T-cell (primary cell): Measurements from ENCODE around the gene NPAS3. TPM values are rescaled to one million over a fixed set of nuclear protein-coding genes. Genes with fewer than 3 reads are reported as not detected.

Source experiments
- ATAC-seq, 4 experiments: fragments of 200-7000 bp in 3 of 4; fragments of 150-1000 bp in 1 of 4; cut with Tn5 transposase; replicated peaks in 1 of 4; 1 replicate in 3 of 4; 2 replicates in 1 of 4; pipeline ENCODE4 v1.10.0; 2021; ENCODE audit warnings: moderate library complexity in 3 of 4, mild to moderate bottlenecking in 2 of 4, moderate number of reproducible peaks in 1 of 4
- CTCF ChIA-PET, 2 donors: fragments of 300-600 bp; sonication (Branson Sonifier 250); formaldehyde crosslinking; loops; one replicate each; lab custom pipeline; 2022; ENCODE audit warnings: antibody characterized with exemption in 2 of 2; lab: Charles Lee
- POLR2A ChIA-PET, 2 donors: fragments of 300-600 bp; sonication (Branson Sonifier 250); formaldehyde crosslinking; loops; one replicate each; lab custom pipeline; 2022; ENCODE audit warnings: antibody characterized with exemption in 2 of 2; lab: Charles Lee
- DNase-seq, 35 experiments: peaks; one replicate each; pipeline versions ENCODE4 v3.0.0 to v3.0.0-alpha.2; 2013 to 2023
- H3K27ac ChIP-seq: one replicate; pipeline ENCODE4 v1.5.1; 2013; ENCODE audit warnings: low read length
- H3K27me3 ChIP-seq, 2 experiments: replicated peaks in 1 of 2; 1 replicate in 1 of 2; 2 replicates in 1 of 2; pipeline versions ENCODE4 v1.6.1 to v1.7.0; 2013; ENCODE audit warnings: low read length in 1 of 2, mixed read lengths in 1 of 2; ENCODE audit not compliant: control insufficient read depth in 2 of 2, insufficient read depth in 2 of 2; ENCODE audit errors: extremely low read depth in 1 of 2
- H3K36me3 ChIP-seq, 2 donors: 1 replicate in 1 of 2; 2 replicates in 1 of 2; pipeline versions ENCODE4 v1.6.1 to v1.7.0; 2013; ENCODE audit warnings: low read length in 1 of 2; ENCODE audit not compliant: control insufficient read depth in 2 of 2, insufficient read depth in 1 of 2; ENCODE audit errors: extremely low read depth in 1 of 2
- H3K4me1 ChIP-seq, 2 experiments: 1 replicate in 1 of 2; 2 replicates in 1 of 2; pipeline versions ENCODE4 v1.6.1 to v1.7.0; 2013; ENCODE audit warnings: low read length in 2 of 2, mixed read lengths in 1 of 2; ENCODE audit not compliant: insufficient read depth in 2 of 2, control insufficient read depth in 1 of 2; ENCODE audit errors: extremely low read depth in 1 of 2
- H3K4me3 ChIP-seq, 2 donors: 1 replicate in 1 of 2; 2 replicates in 1 of 2; pipeline versions ENCODE4 v1.5.1 to v1.7.0; 2013; ENCODE audit warnings: mild to moderate bottlenecking in 2 of 2, low read length in 1 of 2, moderate library complexity in 1 of 2; ENCODE audit not compliant: control insufficient read depth in 1 of 2; ENCODE audit errors: extremely low read depth in 1 of 2
- H3K9me3 ChIP-seq: 2 replicates; pipeline ENCODE4 v1.7.0; 2013
- H3K27ac Mint-ChIP-seq, 2 donors: one replicate each; pipeline ENCODE4 v1.8.0; 2020 to 2021; ENCODE audit warnings: mild to moderate bottlenecking in 2 of 2, mixed read lengths in 2 of 2
- H3K27me3 Mint-ChIP-seq, 2 donors: one replicate each; pipeline ENCODE4 v1.8.0; 2021 to 2022; ENCODE audit warnings: mixed read lengths in 2 of 2
- H3K36me3 Mint-ChIP-seq: one replicate; pipeline ENCODE4 v1.8.0; 2021; ENCODE audit warnings: mixed read lengths
- H3K4me1 Mint-ChIP-seq, 3 donors: one replicate each; pipeline ENCODE4 v1.8.0; 2020 to 2022; ENCODE audit warnings: mixed read lengths in 3 of 3, mild to moderate bottlenecking in 1 of 3
- H3K4me3 Mint-ChIP-seq, 3 donors: one replicate each; pipeline ENCODE4 v1.8.0; 2020 to 2022; ENCODE audit warnings: mild to moderate bottlenecking in 3 of 3, mixed read lengths in 3 of 3, moderate library complexity in 3 of 3
- H3K9me3 Mint-ChIP-seq, 3 donors: one replicate each; pipeline ENCODE4 v1.8.0; 2020 to 2022; ENCODE audit warnings: mixed read lengths in 3 of 3
- WGBS: methylation state at CpG from one replicate; pipeline ENCODE4 v1.1.5; 2013; ENCODE audit warnings: missing lambda C conversion rate; ENCODE audit not compliant: insufficient coverage; 5-methylcytosine and 5-hydroxymethylcytosine counted together
- total RNA-seq, 35 experiments: library from RNA in 6 of 35; stranded (reverse) in 6 of 35; fragments of 120-200 nt in 1 of 35; gene quantifications; one replicate each; pipeline versions ENCODE4 v1.2.1 to v1.2.4 and lab custom pipeline; 2013 to 2026

NPAS3 gene
- total RNA-seq, 5 donors from 2014 or later (not counting 1 experiment from before 2014, with no cell fraction given), result 0.10 TPM; not detected in 4

- H3K27ac Mint-ChIP-seq, result no peak overlapping the region
- H3K4me3 Mint-ChIP-seq, result no peak overlapping the region
- Histone ChIP-seq H3K27me3 (no peaks in the 10 kb centered on the region), H3K4me3 (no peak overlapping the region), H3K9me3 (no peaks in the 10 kb centered on the region), H3K27ac (no peak overlapping the region), H3K4me1 (peaks cover 0 to 4% of the 10 kb centered on the region in 2 experiments), H3K36me3 (no peaks in the 10 kb centered on the region)
- ATAC-seq (no peak), DNase-seq (no peak)
- H3K36me3 Mint-ChIP-seq, result no peaks in the 10 kb centered on the region
- H3K9me3 Mint-ChIP-seq, result peaks cover 0 to 3% (median 0%) of the 10 kb centered on the region in 3 donors
- peaks cover 0 to 9% (median 3%) of the 10 kb centered on the region in 3 donors for H3K4me1 Mint-ChIP-seq
- WGBS, result no CpG with 5 or more reads among the region's 1 CpG
- ChIA-PET POLR2A (no interaction called here), CTCF (no interaction called here)
- H3K27me3 Mint-ChIP-seq, result peaks cover 0 to 2% of the 10 kb centered on the region in 2 donors
These were observed 791.5 kb downstream of the NPAS3 start for GRCh38 chr14:33730156-33730555.

DNA sequence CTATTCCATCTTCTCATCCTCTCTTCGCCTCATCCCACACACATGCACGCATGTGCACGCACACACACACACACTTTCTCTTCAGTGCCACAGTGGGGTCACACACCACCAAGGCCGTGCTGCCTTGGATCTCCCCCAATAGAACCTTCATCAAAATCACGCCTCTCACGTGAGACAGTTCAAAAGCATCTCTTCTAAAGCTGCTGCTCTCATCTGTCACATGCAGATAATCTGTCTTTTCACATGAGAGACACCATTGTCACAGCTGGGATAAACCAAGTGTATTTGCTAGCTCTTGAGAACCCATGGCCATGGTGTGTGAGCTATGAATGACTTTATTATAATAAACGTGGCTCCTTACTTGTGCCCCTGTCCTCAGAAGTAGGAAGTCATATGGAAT, 793.5 kb downstream of the NPAS3 start:
- Mint-ChIP-seq H3K27ac (no peak overlapping the region), H3K27me3 (peaks cover 0 to 2% of the 10 kb centered on the region in 2 donors), H3K4me1 (peaks cover 0 to 9% (median 3%) of the 10 kb centered on the region in 3 donors), H3K9me3 (no peaks in the 10 kb centered on the region), H3K36me3 (no peaks in the 10 kb centered on the region), H3K4me3 (no peak overlapping the region)
- Histone ChIP-seq H3K27ac (no peak overlapping the region), H3K4me1 (peaks cover 0 to 4% of the 10 kb centered on the region in 2 experiments), H3K36me3 (no peaks in the 10 kb centered on the region), H3K4me3 (no peak overlapping the region), H3K9me3 (no peaks in the 10 kb centered on the region), H3K27me3 (no peaks in the 10 kb centered on the region)
- DNase-seq (no peak), ATAC-seq (no peak)
- 93% methylated on average over 6 of the region's 7 CpGs for WGBS
- POLR2A ChIA-PET, result interaction anchor here in 1 of 2 donors (0.6 kb wide), 1 partner anchor 55 kb away, joined by 5 read pairs; no protein-coding TSS in a partner anchor
- CTCF ChIA-PET, result no interaction called here

DNA sequence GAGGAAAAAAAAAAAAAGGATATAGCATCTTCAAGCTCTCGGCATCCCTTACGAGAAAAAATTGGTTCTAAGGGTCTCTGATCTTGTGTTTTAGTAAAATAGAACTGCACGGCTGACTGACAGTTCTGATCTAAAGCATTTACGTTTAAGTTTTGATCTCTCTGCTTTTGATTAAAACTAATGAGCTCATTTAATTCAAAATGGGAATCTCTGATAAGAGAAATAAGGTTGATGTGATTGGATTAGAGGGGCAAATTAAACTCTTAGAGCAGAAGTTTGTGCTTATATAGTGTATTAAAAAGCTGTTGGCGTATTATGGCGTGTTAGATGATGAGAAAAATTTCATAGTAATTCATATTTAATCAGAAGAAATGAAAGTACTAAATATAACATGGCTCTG, 794.6 kb downstream of the NPAS3 start:
- peaks cover 0 to 9% (median 3%) of the 10 kb centered on the region in 3 donors for H3K4me1 Mint-ChIP-seq
- DNase-seq (no peak), ATAC-seq (no peak)
- no peaks in the 10 kb centered on the region for H3K36me3 Mint-ChIP-seq
- Histone ChIP-seq H3K9me3 (no peaks in the 10 kb centered on the region), H3K36me3 (no peaks in the 10 kb centered on the region), H3K27ac (no peak overlapping the region), H3K4me1 (peaks cover 0 to 4% of the 10 kb centered on the region in 2 experiments), H3K4me3 (no peak overlapping the region), H3K27me3 (no peaks in the 10 kb centered on the region)
- no peaks in the 10 kb centered on the region for H3K9me3 Mint-ChIP-seq
- H3K27ac Mint-ChIP-seq, result no peak overlapping the region
- H3K4me3 Mint-ChIP-seq, result no peak overlapping the region
- POLR2A ChIA-PET, result interaction anchor here in 1 of 2 donors (0.6 kb wide), 2 partner anchors 24 to 118 kb away, joined by 3 to 4 read pairs; no protein-coding TSS in a partner anchor
- H3K27me3 Mint-ChIP-seq, result peaks cover 0 to 2% of the 10 kb centered on the region in 2 donors
- CTCF ChIA-PET, result no interaction called here
- no CpG with 5 or more reads among the region's 6 CpGs for WGBS

DNA sequence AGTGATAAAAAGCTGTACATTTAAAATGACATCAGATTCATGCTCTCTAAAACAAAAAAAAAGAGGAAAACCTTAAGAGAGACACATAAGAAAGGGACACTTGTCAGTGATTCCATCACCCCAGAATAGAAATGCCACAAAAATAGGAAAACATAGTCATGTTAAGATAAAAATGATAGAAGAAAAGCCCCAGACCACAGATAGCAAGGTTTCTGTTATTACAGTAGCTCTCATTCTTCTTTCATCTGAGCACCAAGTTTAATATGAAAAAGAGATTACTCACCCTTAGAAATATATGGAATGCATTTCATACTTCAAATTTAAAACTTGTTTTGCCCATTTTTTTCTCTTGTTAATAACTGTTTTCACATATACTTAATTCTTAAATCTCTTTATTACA, 795.0 kb downstream of the NPAS3 start:
- H3K27me3 Mint-ChIP-seq, result peaks cover 2 to 4% of the 10 kb centered on the region in 2 donors
- H3K27ac Mint-ChIP-seq, result no peak overlapping the region
- Histone ChIP-seq H3K27ac (no peak overlapping the region), H3K36me3 (no peaks in the 10 kb centered on the region), H3K27me3 (no peaks in the 10 kb centered on the region), H3K9me3 (no peaks in the 10 kb centered on the region), H3K4me3 (no peak overlapping the region), H3K4me1 (peaks cover 0 to 4% of the 10 kb centered on the region in 2 experiments)
- ATAC-seq, result no peak
- H3K9me3 Mint-ChIP-seq, result no peaks in the 10 kb centered on the region
- ChIA-PET POLR2A (interaction anchor here in 1 of 2 donors (0.6 kb wide), 2 partner anchors 24 to 117 kb away, joined by 3 to 4 read pairs; no protein-coding TSS in a partner anchor), CTCF (no interaction called here)
- no peak for DNase-seq
- H3K36me3 Mint-ChIP-seq, result no peaks in the 10 kb centered on the region
- H3K4me3 Mint-ChIP-seq, result no peak overlapping the region
- H3K4me1 Mint-ChIP-seq, result peaks cover 0 to 9% (median 3%) of the 10 kb centered on the region in 3 donors

GRCh38 chr14:33734387-33734786, 795.7 kb downstream of the NPAS3 start:
- Mint-ChIP-seq H3K9me3 (no peaks in the 10 kb centered on the region), H3K36me3 (no peaks in the 10 kb centered on the region), H3K27ac (no peak overlapping the region), H3K27me3 (peaks cover 2 to 4% of the 10 kb centered on the region in 2 donors), H3K4me3 (peak overlapping the region in 1 of 3 donors; percentile 4), H3K4me1 (peaks cover 0 to 9% (median 3%) of the 10 kb centered on the region in 3 donors)
- Histone ChIP-seq H3K36me3 (no peaks in the 10 kb centered on the region), H3K4me3 (no peak overlapping the region), H3K27me3 (no peaks in the 10 kb centered on the region), H3K27ac (no peak overlapping the region), H3K9me3 (no peaks in the 10 kb centered on the region), H3K4me1 (peaks cover 0 to 4% of the 10 kb centered on the region in 2 experiments)
- ATAC-seq (no peak), DNase-seq (no peak)
- ChIA-PET CTCF (no interaction called here), POLR2A (no interaction called here)
- 50% methylated on average over 1 of the region's 3 CpGs for WGBS

GRCh38 chr14:33736299-33736825, 797.7 kb downstream of the NPAS3 start:
- Mint-ChIP-seq H3K9me3 (no peaks in the 10 kb centered on the region), H3K36me3 (no peaks in the 10 kb centered on the region), H3K27ac (no peak overlapping the region), H3K4me3 (no peak overlapping the region), H3K4me1 (peaks cover 0 to 9% (median 3%) of the 10 kb centered on the region in 3 donors), H3K27me3 (peaks cover 2 to 4% of the 10 kb centered on the region in 2 donors)
- DNase-seq, result no peak
- Histone ChIP-seq H3K36me3 (no peaks in the 10 kb centered on the region), H3K4me3 (no peak overlapping the region), H3K27me3 (no peaks in the 10 kb centered on the region), H3K9me3 (no peaks in the 10 kb centered on the region), H3K27ac (no peak overlapping the region), H3K4me1 (peaks cover 0 to 4% of the 10 kb centered on the region in 2 experiments)
- no CpG with 5 or more reads among the region's 3 CpGs for WGBS
- ChIA-PET CTCF (no interaction called here), POLR2A (no interaction called here)
- no peak for ATAC-seq
